Hepatic stellate cell (primary cell): ENCODE measurements around the gene RORB.

ENCODE experiments used
- DNase-seq: peaks from one replicate; pipeline ENCODE4 v3.0.0; 2011; ENCODE audit warnings: low spot score

The RORB gene

GRCh38 chr9:74496819-74497747 lies at the start of gene RORB:
Gene RORB (plus strand): TSS chr9:74497335. CDS start chr9:74497977, 642 bp downstream.
- DNase-seq = peak; percentile 27

GRCh38 chr9:74447451-74448193 lies 49.5 kb upstream of the RORB start:
- no peak for DNase-seq

DNA sequence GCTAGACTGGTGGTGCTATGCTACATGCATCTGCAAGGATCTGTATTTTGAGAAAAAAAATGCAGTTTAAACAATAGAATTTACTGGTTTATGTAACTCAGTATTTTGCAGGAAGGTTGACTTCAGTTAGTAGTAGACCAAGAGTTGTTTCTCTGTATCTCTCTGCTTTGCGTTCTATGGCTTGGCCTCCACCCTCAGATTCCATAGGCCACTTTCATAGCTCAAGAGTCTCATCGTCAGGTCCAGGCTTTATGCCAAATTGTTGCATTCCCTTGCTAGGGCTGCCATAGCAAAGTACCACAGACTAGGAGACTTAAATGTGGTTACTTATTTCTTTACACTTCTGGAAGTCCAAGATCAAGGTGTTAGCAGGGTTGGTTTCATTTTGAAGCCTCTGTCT lies 48.1 kb upstream of the RORB start:
- DNase-seq = no peak

GRCh38 chr9:74458832-74459231 lies 38.3 kb upstream of the RORB start:
- no peak for DNase-seq

DNA sequence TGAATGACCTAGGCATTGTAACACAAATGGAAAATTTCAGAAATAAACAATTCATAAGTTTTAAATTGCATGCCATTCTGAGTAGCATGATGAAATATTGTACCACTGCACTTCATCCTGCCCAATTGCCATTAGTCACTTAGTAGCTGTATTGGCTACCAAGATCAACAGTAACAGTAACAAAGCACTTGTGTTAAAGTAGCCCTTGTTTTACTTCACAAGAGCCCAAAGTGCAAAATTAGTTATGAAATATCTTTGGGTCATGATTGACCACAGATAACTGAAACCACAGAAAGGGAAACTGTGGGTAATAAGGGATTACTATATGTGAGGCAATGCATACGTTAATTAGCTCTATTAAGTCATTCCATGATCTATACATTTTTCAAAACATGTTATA lies 33.3 kb upstream of the RORB start:
- no peak for DNase-seq

GRCh38 chr9:74478606-74479005 lies 18.5 kb upstream of the RORB start:
- no peak for DNase-seq

DNA sequence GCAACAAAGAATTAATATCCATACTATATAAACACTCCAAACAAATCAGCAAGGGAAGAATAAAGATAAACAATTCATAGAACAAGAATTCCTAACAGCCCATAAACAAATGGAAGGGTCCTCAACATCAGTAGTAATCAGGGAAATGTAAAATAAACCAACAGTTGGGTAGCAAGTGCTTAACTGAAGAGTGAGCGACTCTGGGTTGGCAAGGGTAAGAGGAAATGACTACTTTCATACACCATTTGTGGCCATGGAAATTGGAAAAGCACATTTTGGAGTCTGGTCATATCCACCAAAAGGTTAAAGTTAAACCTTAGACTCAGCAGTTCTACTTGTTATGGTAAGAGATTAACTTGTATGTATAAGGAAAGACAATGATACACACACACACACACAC lies 17.4 kb upstream of the RORB start:
- no peak for DNase-seq

DNA sequence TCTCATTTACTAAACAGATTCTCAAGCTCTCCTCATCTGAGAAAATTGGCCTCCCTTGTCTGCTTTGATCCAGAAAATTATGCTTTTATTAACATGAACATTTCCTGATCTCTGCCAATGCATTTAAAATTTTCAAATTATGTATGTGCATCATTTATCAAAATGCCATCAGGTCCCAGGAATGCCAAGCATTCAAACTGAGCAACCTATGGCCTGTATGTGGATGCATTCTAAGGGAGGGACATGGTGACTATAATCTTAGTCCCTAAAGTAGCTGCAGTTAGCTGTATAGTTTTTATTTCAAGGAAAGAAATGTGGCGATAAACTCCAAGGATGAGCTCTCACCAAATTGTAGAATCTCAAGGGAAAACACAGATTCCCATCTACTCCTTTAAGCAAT lies 9.7 kb upstream of the RORB start:
- DNase-seq = no peak

DNA sequence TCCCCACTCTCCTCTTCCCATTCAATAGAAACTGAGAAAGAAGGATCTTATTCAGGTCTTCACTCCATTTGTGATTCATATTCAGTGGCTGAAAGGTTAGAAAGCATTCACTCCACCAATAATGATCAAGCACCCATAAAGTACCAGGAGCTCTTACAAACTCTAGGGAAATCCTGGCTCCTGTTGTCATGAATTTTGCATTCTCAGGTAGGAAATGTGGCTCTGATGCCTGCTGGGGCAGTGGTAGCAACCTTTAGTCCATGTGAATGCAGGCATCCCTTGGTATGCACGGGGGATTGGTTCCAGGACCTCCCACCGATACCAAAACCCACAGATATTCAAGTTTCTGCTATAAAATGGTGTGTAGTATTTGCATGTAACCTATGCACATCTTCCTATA lies 3.6 kb upstream of the RORB start:
- DNase-seq = no peak

DNA sequence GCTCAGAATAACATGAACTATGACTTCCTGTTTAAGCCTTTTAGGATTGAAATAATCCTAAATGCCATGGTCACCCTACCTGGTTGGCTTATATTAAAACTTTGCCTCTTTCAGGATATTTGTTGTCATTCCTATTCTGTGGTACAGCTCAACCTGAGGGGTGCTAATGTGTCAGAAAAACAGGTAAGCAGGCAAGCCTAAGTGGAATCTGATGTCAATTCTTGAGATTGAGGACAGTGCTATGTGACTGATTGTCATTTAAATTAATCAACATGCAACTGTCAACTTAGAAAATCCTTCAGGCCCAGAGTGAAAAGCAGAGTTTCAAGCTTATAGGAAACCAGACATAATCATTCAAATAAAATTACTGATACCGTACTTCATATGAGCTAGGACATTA lies 2.6 kb upstream of the RORB start:
- DNase-seq = no peak

DNA sequence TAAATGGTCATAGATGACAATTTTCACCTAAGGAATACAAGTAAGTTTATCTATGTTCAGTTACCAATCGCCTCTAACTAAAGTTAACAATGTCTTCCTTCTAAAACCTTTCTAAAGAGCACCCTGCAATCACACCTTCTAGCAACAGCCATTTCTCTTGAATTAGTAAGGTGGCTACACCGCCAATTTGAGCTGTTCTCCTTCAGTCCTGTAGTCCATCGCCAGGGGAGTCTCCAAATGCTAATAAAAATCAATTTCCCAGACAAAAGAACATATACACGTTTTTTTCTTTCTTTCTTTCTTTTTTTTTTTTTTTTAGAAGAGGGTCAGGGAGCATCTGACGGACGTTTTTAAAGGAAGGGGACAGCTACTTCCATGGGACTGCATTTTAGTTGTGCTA lies 729 bp upstream of the RORB start:
- no peak for DNase-seq

- DNase-seq = no peak
Observed at GRCh38 chr9:74497748-74498620, 849 bp downstream of the RORB start.

GRCh38 chr9:74498621-74499095 lies 1.5 kb downstream of the RORB start:
- no peak for DNase-seq

- DNase-seq = no peak
Observed at GRCh38 chr9:74499111-74499601, 2.0 kb downstream of the RORB start.

- no peak for DNase-seq
Observed at GRCh38 chr9:74499770-74500583, 2.8 kb downstream of the RORB start.

DNA sequence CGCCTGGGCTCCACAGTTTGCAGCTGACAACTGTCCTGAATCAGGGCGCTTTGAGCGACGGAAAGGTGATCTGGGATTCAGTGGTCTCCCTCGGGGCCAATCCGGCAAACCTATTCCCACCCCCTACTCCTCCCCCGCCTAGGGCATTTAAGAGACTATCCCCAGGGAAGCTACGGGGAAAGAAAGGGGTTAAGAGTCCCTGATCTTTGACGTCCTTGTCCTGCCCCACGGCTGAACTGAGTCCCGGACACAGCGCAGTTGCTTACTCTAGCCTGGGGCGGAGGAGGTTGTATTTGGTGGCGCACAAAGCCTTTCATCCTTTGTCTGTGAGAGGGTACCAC lies 3.4 kb downstream of the RORB start:
- no peak for DNase-seq

DNA sequence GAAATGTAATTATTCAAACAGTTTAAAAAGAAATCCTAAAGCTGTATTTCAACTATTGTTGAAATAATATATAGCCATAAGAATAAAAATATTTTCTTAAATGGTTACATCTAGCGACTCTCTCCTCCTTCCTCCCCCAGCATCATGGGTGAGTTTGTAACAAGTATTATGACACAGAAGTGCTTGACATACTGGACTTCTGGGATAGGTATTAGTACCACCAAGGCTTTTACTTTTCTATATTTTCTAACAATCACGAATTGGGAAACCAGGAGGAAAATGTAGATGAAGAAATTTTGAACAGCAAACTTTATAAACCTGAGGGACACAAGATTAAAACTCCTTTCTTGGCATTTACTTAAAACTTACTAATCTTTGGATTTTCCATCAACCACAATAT lies 4.4 kb downstream of the RORB start:
- no peak for DNase-seq

GRCh38 chr9:74503219-74503618 lies 6.1 kb downstream of the RORB start:
- DNase-seq = no peak

DNA sequence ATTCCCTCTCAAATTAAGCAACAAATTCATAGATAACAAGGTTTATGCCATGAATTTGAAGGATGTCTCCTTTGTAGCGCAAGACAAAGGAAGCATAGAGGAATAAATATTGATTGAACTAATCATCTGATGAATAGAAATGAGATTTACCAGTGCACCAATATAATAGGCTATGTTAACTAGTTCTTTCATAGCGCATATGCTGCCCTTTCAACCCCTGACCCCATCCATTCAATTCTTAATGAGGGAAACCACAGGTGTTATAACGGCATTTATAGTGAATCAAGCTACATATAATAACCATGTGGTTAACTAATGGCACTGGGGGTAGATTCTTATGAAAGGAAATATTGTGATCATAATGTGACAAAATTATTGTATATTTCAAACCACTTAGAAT lies 6.5 kb downstream of the RORB start:
- no peak for DNase-seq

- no peak for DNase-seq
Observed at GRCh38 chr9:74511333-74511732, 14.2 kb downstream of the RORB start.

GRCh38 chr9:74512416-74512815 lies 15.3 kb downstream of the RORB start:
- no peak for DNase-seq
